Bone marrow (tissue), 2 donors: Measurements from ENCODE around the gene DNMT3A.
A peak's percentile ranks its signal among the peaks of the same experiment; 100 is the strongest.
"Not testable (repeated sequence)": the region's sequence is repeated elsewhere in the genome, so short reads cannot be mapped to it uniquely, and the experiment has no call there.

Experiments
- DNase-seq, 2 donors: peaks; one replicate each; lab custom pipeline; 2025; lab: John Stamatoyannopoulos, UW

The DNMT3A gene

DNA sequence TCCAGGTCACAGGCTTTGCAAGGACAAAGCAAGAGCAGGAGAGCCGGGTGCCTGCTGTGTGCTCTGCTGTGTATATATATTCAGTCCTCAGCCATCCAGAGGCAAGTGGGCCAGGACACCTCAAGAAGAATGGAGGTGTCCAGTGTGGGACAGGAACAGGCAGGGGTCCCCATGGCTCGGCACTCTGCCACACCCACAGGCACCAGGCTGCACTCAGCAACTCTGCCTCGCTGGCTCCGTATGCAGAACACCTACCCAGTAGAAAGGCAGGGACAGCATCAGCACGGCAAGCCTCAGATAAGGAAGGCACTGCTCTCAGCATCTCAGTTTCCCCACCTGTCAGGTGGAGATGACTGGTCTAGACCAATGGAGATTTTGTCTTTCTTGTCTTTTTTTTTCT, 57.8 kb downstream of the DNMT3A start:
- no peak for DNase-seq

DNA sequence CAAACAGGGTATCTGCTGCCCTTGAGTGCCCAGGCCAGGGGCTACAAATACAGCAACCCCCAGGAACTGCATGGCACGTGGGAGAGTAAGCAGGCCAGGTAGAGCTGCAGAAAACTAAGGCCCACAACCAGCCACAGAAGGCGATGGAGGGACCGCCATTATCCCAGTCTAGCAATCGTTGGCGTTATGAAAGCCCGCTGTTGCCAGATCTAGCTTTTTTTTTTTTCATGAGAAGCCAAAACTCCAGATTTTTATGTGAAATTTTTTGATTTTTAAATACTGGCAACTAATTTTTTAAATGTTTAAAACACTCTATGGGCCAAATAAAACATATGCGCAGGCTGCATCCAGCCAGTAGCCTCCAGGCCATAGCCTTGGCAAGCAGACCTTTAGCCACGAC, 59.8 kb downstream of the DNMT3A start:
- no peak for DNase-seq

DNA sequence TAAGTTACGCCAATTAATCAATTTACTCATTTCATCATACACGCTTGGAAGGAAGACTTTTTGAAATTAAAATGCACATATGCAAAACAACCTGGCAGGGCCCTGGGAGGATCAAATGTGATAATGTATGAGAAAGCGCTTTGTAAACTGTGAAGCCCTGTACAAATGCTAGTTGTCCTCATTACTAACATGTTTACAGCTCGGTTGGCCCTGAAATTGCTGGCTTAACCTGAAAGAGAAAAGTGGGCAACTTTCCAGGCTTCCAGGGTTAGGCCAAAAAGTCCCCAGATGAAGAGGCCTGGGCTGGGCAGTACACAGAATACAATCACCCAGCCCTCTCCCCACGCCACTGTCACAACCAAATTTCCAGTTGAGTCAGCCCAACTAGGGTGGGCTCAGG, 60.2 kb downstream of the DNMT3A start:
- no peak for DNase-seq

DNA sequence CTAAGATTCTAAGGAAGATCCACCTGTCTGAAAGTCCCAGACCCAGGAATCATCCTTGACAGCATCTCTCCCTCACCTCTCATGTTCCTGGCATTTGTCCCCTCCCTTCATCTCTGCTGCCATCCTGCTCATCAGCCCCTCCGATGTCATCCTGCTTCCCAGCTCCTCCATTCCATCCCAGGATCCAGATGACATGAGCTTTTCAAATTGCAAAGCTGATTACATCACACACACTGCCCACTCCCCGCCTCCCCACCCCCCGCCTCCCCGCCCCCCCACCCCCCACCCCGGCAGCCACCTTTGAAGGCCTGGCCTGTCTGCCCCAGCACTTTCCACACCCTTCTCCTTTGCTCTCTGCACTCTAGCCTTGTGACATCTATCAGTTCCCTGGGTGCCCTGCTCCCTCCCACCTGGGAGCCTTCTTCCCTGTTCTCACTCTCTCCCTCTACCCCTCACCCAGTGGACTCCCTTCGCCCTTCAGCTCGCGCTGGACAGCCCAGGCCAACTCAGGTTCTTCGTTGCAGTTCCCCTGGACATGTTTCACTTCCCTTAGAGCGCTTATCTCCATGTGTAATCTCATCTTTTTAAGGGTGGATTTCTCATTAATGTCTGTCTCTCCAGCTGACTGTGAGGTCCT, 61.6 kb downstream of the DNMT3A start:
- no peak for DNase-seq

DNA sequence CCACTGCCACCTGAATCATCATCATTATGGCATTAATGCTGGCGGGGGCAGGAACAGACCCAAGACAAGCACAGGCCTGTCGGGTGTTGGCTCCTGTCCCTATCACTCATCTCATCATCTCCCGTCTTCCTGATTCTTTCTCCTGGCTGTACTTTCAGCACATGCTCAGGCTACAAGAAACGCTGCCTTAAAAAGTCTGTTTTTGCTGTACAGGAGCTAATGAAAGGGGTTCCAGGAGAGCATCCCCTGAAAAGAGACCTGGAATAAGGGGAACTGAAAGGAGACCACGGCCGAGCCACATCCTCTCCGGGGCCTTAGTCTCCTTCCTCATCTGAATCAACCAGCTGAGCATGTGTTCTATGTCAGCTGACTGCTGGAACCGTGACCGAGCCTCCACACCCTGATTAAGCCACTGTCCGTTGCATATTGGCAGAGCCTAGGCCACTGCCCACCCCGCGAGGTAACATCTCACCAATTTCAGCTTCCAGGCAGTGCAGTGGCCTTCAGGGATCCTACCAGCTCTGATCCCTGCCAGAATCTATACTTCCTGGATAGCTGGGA, 62.6 kb downstream of the DNMT3A start:
- peak; percentile 39 to 68 for DNase-seq

DNA sequence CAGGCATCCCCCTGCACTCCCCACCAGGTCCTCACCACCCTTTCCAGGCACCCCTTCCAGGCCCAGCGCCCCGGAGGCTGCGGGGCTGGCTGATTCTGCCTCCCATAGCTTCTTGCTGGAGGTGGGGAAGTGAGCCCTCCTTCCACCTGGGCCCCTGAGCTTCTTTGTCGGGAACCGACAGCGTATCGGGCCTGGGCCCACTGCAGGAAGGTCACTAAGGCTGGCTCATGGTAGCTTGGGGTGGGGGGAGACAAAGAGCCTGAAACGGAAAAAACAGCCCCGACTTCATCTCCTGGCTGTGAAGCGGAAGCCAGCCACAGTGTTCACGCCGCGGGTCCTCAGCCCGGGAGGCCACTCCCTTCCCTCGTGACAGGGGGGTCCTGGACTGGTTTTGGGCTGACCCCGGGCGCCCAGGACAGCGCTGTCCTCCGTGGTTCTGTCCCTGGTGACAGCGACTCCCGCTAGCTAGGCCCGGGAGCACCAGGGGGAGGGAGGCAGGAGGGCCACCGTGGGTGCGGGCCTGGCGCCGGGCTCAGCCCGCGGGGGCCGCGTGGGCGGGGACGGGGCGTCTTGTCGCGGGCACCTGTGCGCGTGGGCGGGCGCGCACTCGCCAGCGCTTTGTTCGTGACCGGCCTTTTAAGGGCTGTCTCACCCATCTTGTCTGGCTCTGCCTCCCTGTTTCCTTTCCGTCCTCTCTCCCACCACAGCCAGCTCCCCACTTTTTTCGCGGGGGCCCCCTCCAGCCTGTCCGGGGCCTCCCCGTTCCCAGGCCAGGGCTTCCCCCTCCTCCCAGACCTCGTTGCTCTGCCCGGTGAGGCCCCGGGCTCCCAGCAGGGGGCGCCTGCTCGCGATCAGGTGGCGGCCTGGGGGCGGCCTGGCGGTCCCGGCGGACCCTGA, 64.9 kb downstream of the DNMT3A start:
- peak; percentile 16 to 34 for DNase-seq

DNA sequence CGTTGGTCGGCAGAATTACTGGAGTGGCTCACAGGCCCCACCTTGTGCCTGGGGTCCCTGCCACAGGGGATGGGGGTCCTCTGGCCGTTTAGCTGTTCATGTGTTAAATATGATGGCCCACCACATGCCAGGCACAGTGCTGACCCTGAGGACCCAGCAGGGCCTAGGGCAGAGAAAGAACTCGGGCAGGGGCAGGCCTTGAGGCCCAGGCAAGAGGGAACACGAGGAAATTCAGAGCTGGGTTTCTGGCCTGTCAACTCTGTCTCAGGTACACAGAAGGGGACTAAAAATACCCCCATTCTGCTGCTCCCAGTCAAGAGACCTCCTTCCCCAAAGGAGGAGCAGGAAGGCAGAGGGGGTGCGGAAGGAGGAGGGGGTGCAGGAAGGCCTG, 66.2 kb downstream of the DNMT3A start:
- DNase-seq: no peak

DNA sequence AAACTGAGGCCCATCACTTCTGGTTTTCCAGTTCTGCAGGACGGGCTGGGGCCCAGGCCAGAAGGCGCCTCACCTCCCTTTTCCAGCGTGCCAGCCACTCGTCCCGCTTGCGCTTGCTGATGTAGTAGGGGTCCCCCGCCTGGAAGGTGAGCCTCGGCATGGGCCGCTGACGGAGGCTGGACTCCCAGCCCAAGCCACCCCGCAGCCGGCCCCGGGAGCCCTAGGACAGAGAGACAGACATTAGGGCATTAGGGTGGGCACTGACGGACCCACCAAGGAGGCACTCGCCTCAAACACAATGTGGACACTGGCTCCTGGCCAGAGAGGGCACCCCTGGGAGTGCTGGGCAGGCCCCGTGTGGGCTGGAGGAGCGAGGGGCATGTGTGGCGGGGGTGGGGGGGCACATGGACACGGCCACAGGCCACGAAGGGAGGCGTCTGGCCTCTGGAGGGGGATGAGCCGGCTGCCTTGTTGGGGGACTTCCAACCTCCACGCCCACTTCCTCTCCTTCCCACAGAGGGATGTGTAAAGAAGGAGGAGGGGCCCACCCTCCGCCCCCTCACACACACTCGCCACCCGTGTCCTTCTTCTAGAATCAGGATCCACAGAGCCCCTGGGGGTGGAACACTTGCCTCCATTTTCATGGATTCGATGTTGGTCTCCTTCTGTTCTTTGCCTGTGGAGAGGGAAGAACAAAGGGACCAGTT, 66.7 kb downstream of the DNMT3A start:
- DNase-seq: peak in 1 of 2 donors; percentile 33

DNA sequence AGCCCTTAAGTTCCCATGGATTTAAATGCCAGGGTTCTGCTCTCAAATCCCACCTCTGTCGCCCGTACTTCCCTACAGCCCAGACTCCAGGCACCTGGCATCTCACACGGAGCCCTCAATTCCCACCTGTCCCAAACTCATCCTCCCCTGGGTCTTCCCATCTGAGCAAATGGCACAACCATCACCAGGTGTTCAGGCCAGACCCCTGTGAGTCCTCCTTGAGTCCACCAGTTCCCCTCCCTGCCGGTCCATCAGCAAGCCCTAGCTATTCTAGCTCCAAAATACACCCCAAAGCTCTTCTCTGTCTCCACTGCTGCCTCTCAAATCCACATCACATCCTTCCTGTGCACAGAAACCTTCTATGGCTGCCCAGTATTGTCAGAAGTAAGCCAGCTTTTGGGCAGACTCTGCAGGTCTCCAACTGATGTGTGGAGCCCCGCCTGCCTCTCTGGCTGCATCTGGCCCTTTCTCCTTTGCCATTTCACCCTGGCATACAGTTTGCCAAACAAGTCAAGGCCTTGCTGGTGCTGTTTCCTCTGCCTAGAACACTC, 67.7 kb downstream of the DNMT3A start:
- no peak for DNase-seq

DNA sequence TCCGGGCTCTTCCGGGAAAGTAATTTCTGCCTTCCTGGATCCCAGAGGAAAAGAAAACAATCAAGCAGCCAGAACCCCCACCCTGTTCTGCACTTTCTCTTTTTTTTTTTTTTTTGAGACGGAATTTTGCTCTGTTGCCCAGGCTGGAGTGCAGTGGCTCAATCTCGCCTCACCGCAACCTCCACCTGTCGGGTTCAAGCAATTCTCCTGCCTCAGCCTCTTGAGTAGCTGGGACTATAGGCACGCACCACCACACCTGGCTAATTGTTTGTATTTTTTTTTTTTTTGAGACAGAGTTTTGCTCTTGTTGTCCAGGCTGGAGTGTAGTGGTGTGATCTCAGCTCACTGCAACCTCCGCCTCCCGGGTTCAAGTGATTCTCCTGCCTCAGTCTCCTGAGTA, 69.0 kb downstream of the DNMT3A start:
- DNase-seq: not testable (repeated sequence)

DNA sequence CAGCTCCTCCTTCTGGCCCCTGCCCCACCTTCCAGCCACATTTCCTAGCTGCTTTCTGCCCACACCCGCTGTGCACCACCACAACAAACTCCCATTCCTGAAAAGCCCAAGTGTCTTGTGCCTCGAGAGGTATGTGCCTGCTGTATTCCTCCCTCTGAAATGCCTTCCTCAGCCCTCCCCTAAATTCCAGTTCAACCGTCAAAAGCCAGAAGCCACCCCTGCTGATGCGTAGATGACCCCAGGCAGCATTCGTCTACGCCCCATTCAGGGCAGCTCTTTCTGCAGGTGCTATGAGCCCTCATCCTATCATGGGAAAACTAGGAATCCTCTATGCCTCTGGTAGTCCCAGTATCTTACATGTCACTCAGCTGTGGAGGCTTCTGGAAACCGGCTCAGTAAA, 71.7 kb downstream of the DNMT3A start:
- no peak for DNase-seq

DNA sequence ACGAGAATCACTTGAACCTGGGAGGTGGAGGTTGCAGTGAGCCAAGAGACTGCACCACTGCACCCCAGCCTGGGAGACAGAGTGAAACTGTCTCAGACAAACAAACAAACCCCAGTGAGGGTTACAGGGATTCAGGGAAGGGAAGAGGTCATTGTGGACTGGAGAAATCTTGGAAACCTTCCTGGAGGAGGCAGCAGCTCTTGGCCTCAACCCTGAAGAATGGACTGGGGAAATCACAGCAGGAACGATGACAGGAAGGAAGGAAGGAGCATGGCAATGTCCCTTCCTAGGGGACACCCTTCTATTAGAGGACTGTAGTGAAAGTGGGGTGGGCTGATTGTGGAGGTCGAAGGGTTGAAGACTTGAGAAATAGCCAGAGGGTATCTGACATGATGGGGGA, 72.5 kb downstream of the DNMT3A start:
- DNase-seq: no peak

DNA sequence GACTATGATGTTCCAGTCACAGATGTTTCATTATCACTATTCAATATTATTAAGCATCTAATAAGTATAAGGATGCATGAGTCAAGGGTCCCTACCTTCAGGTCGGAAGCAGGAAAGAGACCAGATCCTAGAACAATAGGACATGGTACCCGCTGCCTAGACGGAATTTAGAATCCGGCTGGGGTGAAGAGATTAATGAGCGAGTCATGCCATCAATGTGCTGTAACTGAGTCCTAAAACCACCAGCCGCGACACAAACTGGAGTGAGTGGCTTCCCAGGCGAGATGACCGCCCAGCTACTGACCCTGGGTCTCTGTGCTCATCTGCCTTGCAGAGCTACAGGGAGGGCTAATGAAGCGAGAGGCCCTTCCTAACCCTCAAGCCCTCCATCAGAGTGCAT, 73.6 kb downstream of the DNMT3A start:
- no peak for DNase-seq

DNA sequence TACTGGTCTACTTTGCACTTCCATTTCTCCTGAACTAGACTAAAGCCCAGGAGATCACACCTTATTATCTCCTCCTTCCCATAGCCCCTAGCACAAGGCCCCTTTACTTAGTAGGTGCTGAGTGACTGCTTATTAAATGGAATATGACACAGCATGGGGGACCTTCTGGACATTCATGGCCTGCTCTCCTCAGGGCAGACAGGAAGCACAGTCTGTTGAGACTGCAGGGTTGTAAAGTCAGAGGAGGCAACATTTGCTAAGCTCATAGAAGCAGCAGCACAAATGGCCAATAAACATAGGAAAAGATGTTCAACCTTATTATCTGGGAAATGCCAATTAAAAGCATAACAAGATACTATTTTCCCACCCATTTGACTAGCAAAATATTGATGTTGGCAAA, 75.3 kb downstream of the DNMT3A start:
- no peak for DNase-seq

DNA sequence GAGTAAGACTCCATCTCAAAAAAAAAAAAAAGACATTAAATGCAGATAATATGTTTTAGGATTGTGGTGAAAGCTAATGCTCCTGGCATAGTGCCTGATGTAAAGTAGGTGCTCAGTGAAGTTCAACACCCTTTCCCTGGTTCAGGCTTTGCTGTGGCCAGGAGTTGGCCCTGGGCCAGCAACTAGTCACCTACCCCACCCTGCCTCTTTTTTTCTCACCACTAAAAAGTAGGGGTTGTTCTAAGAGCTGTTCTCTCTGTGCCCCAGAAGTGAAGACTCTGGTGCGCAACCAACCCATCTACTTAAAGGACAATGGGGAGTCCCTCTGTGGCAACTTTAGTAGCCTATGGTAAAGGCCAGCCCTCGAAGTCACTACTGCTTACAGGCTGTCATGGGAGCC, 75.9 kb downstream of the DNMT3A start:
- DNase-seq: no peak

DNA sequence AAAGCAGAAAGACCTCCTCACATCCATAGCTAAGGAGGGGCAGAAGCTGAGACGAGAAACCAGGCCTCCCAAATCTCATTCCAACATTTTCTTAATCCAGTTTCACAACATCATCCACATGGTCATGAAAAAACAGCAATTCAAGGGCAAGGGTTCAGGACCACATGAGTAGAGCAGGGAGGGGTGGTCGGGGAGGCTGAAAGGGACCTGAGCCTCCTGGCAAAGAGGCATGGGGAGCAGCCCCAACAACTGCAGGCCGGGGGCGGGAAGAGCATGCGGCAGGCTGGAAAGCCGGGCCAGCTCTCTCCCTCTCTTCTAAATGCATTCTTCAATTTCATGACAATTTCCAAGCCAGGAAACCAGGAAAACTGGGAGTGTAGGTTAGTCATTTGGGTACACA, 76.7 kb downstream of the DNMT3A start:
- DNase-seq: no peak

DNA sequence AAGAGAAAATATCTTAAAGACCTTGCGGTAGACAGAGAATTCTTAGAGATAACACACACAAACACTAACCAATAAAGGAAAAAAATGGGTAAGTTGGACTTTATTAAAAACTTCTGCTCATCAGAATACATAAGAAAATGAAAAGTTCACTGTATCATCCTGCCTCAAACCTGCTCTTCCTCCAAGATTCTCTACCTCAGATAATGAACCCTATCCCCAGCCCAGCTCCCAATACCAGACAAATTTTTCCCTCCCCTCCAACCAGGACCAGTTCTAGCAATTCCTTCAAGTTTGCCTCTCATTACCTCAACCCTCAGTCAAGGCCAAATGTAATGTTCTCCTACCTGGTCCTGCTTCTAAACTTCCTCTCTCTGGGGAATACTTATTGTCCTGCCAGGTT, 79.4 kb downstream of the DNMT3A start:
- DNase-seq: no peak

DNA sequence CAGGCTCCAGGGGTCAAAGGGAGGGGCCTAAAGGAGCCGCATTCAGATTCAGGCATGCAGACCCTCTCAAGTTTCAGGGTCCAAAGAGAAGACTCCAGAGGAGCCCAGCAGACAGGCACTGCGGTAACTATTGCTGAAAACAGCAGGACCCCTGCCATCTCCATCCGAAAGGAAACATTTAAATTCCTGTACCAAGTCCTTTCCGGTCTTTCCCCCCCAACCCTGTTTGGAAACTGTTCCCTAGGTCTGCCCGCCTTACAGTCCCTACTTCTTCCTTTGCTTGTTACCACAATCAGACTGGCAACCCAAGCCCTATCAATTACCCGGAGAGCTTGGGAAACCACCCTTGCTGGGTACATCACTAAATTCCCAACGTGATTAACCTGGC, 82.0 kb downstream of the DNMT3A start:
- DNase-seq: no peak

DNA sequence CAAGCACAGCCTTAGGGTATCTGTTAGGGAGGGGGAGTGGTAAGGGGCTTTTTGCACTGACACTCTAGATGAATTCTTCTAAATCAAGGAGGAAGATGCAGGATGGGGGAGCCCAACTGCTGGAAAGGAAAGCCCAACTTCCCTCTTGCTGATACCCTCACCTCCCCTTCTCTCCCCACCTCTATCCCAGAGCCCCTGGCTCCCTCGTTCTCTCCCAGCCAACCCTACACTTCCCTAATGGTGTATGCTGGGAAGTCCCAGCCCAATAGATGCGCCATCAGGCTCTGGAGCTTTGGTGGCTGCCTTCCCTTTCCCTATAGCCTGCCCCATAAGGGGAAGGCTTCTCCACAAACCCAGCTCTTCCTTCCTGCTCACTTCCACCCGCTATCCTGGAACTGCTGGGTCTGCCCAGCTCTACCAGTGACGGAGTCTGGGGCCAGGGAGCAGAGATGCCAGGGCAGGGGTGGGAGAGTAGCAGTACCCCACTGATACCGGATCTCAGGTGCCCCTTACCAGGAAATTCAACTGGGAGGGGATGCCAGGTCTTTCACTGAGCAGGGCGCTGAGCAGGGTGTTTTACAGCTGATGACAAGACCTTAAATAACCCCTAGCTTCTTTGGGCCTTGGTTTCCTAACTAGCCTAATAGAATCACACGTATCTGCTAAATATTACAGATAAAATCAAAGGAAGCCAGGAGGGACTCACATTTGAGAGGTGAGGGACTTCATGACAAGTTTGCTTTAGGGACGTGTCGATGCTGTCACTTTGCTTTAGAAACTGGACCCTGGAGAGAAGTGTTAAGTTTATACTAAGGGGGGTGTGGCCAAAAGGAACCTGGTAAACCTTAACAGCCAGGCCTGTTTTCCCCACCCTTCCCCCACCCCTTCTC, 82.6 kb downstream of the DNMT3A start:
- DNase-seq: no peak

DNA sequence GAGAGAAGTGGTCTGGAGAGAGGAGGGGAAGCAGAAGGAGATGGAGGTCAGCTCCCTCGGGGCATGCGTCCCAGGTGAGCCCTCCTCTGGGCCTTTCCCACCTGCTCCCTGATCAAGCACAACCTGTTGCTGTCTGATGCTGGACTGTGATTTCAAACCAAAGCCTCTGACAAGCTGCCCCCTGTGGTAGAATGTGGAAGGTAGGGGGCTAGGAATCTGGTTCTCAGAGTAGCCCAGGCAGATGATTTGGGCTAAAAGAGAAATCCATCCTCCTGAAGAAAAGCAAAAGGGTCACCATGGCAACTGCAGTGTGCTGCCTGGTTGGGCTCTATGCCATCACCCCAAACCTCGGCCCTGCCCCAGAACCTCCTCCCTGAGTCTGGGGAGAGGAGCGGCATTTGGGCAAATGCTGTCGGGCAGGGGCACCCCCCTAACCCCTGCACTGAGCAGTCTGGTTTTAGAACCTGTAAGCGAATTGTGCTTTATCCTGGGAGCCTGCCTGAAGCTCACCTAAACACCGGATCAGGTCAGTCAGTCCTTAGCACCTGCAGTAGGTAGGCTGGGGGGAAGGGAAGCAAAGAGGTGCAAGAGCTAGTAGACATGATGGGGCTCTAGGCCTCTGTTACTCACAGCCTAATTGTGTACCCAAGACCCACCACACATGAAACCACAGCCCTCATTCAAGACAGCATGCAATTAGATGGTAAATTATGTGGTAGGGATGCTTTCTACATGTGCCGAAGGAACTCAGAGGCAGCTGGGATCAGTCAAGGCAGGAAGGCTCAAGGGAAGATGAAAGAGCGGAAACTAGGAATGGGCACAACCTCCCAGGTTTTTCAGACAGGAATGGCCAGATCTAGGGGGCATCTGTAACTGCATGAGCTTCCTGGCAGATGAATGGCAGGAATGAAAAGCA, 83.5 kb downstream of the DNMT3A start:
- DNase-seq: no peak
